ENCODE data around the gene MDGA2.
"Not testable (repeated sequence)": the region's sequence is repeated elsewhere in the genome, so short reads cannot be mapped to it uniquely, and the experiment has no call there.

Gene MDGA2

GRCh38 chr14:47297374-47297773 is 378.0 kb downstream of the MDGA2 start:
- Histone ChIP-seq H3K4me3 (no peak overlapping the region), H3K27ac (no peak overlapping the region), H3K4me1 (no peaks in the 10 kb centered on the region), H3K9me3 (replicated peaks in 1 of 11) (no peaks in the 10 kb centered on the region), H3K27me3 (no peaks in the 10 kb centered on the region), H4K20me1 (no peaks in the 10 kb centered on the region), H3K4me2 (no peak overlapping the region), H3K9ac (no peak overlapping the region), H3K36me3 (no peaks in the 10 kb centered on the region)
- TF ChIP-seq Cebpa-rat (IDR thresholded peaks at IDR 0.05): no peak

DNA sequence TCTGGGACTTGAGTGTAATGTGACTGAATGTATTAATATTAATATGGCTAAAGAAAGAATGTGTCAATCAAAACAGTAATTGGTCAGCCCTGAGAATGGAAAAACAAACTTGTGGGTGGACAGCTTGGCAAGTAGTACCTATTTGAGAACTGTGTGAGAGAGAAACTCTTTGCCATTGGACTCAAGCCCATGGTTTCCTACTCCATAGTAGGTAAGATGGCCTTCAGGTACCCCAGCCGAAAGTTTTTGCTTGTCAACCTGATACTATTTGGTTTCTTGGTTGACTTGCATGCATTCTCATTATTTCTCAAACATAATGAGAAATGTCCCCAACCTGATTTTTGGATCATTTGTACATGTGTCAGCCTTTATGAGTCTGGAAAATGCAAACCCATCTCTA is 391.1 kb downstream of the MDGA2 start:
- Histone ChIP-seq H3K27ac (no peak overlapping the region), H3K9me3 (replicated peaks in 1 of 11) (no peaks in the 10 kb centered on the region), H4K20me1 (no peaks in the 10 kb centered on the region), H3K36me3 (no peaks in the 10 kb centered on the region), H3K9ac (no peak overlapping the region), H3K4me2 (no peak overlapping the region), H3K4me1 (no peaks in the 10 kb centered on the region), H3K27me3 (no peaks in the 10 kb centered on the region), H3K4me3 (no peak overlapping the region)
- TF ChIP-seq Cebpa-rat (IDR thresholded peaks at IDR 0.05): no peak

GRCh38 chr14:47281761-47282160 is 393.6 kb downstream of the MDGA2 start:
- not testable (repeated sequence) for H3K27ac ChIP-seq; H3K9ac ChIP-seq; H3K36me3 ChIP-seq; H3K4me3 ChIP-seq; H3K27me3 ChIP-seq; H3K4me1 ChIP-seq; H3K9me3 ChIP-seq (replicated peaks in 1 of 11); H3K4me2 ChIP-seq; H4K20me1 ChIP-seq

DNA sequence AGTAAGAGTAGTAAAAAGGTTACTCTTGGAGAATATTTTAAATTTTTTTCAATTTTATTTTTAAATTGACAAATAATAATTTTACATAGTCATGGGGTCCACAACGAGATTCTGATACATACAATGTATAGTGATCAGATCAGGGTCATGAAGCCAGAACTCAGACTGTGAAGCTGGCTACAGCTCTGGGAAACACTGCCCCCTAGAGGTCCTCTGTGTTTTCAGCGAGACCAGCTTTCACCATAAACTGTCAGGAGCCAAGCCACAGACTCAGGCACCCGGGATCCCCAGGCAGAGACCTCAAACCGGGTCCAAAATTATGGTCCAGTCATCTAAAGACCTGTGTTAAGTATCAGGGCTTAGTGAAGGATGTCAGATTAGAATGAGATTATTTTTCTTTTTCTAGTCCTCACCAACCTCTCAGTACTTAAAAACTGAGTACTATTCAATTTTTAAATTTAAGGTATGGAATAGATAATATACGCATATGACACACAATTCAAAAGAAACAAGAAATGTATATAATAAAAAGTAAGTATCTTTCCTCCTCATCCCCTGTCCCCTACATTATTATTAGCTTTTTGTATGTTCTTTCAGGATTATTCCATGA is 397.1 kb downstream of the MDGA2 start:
- Histone ChIP-seq H3K4me2 (no peak overlapping the region), H3K36me3 (no peaks in the 10 kb centered on the region), H3K4me1 (peaks cover 0 to 7% (median 0%) of the 10 kb centered on the region in 10 experiments; a peak in 4 of 20 replicates), H3K27ac (no peak overlapping the region), H3K27me3 (no peaks in the 10 kb centered on the region), H3K9ac (no peak overlapping the region), H3K4me3 (no peak overlapping the region), H4K20me1 (no peaks in the 10 kb centered on the region), H3K9me3 (replicated peaks in 1 of 11) (no peaks in the 10 kb centered on the region)
- TF ChIP-seq Cebpa-rat (IDR thresholded peaks at IDR 0.05): no peak

DNA sequence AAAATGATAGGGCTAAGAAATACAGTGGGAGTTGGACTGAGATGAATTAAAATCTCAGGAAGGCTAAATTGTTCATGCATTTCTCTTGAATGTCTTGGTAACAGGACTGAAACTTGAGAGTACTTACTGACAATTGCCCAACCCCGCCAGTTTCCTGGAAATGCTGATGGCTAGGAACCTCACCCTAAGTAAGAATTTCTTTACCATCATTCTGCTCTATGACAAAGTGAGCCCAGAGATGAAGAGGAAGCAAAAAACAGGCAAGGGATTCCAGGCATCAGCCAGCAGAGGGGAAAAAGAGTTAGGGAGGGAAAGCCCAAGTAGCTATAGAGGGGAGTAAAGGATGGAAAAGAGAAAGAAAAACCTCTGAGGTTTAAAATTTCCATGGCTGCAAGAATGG is 397.7 kb downstream of the MDGA2 start:
- Histone ChIP-seq H3K9ac (no peak overlapping the region), H3K27ac (no peak overlapping the region), H4K20me1 (no peaks in the 10 kb centered on the region), H3K36me3 (no peaks in the 10 kb centered on the region), H3K4me1 (peaks cover 0 to 7% (median 0%) of the 10 kb centered on the region in 10 experiments; a peak in 4 of 20 replicates), H3K4me3 (no peak overlapping the region), H3K4me2 (peak overlapping the region in 2 of 11 experiments; percentile 30 to 59; a peak in 4 of 22 replicates), H3K27me3 (no peaks in the 10 kb centered on the region), H3K9me3 (replicated peaks in 1 of 11) (no peaks in the 10 kb centered on the region)
- TF ChIP-seq Cebpa-rat (IDR thresholded peaks at IDR 0.05): no peak

GRCh38 chr14:47276931-47277330 is 398.5 kb downstream of the MDGA2 start:
- TF ChIP-seq Cebpa-rat (IDR thresholded peaks at IDR 0.05): no peak
- H3K9me3 ChIP-seq (replicated peaks in 1 of 11): no peaks in the 10 kb centered on the region

DNA sequence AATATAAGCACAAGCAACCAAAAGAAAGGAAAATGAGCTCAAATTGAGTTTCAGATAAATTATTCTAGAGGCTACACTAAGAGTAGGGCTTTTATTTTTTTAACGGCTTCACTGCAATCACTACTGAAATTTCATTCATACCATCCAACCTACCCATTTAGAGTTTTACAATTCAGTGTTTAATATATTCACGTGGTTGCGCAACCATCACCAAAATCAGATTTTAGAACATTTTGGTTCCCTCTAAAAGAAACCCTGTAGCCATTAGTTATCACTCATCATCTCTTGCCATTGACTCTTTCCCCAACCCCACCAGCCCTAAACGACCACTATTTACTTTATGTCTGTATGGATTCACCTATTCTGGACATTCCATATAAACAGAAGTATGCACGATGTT is 401.5 kb downstream of the MDGA2 start:
- Histone ChIP-seq H3K27me3 (no peaks in the 10 kb centered on the region), H3K4me2 (no peak overlapping the region), H3K27ac (no peak overlapping the region), H4K20me1 (no peaks in the 10 kb centered on the region), H3K4me1 (peaks cover 0 to 7% (median 0%) of the 10 kb centered on the region in 10 experiments; a peak in 4 of 20 replicates), H3K9me3 (replicated peaks in 1 of 11) (no peaks in the 10 kb centered on the region), H3K36me3 (no peaks in the 10 kb centered on the region), H3K4me3 (no peak overlapping the region), H3K9ac (no peak overlapping the region)
- no peak for TF ChIP-seq Cebpa-rat (IDR thresholded peaks at IDR 0.05)

More at GRCh38 chr14:47276931-47277330, 398.5 kb downstream of the MDGA2 start:
- Histone ChIP-seq H4K20me1 (no peaks in the 10 kb centered on the region), H3K4me3 (no peak overlapping the region), H3K36me3 (no peaks in the 10 kb centered on the region), H3K27ac (no peak overlapping the region), H3K4me1 (peaks cover 0 to 7% (median 0%) of the 10 kb centered on the region in 10 experiments; a peak in 4 of 20 replicates), H3K27me3 (no peaks in the 10 kb centered on the region), H3K9ac (no peak overlapping the region), H3K4me2 (no peak overlapping the region)

- Histone ChIP-seq H4K20me1 (no peaks in the 10 kb centered on the region), H3K27ac (no peak overlapping the region), H3K9ac (no peak overlapping the region), H3K4me2 (no peak overlapping the region), H3K9me3 (replicated peaks in 1 of 11) (no peaks in the 10 kb centered on the region), H3K4me1 (no peaks in the 10 kb centered on the region), H3K4me3 (no peak overlapping the region), H3K27me3 (no peaks in the 10 kb centered on the region), H3K36me3 (no peaks in the 10 kb centered on the region)
- no peak for TF ChIP-seq Cebpa-rat (IDR thresholded peaks at IDR 0.05)
Observed at GRCh38 chr14:47270715-47271114, 404.7 kb downstream of the MDGA2 start.

GRCh38 chr14:47269756-47270492 is 405.5 kb downstream of the MDGA2 start:
- Histone ChIP-seq H3K36me3 (no peaks in the 10 kb centered on the region), H3K4me2 (no peak overlapping the region), H3K9me3 (replicated peaks in 1 of 11) (no peaks in the 10 kb centered on the region), H3K4me1 (no peaks in the 10 kb centered on the region), H3K4me3 (no peak overlapping the region), H4K20me1 (no peaks in the 10 kb centered on the region), H3K27me3 (no peaks in the 10 kb centered on the region), H3K27ac (no peak overlapping the region), H3K9ac (no peak overlapping the region)
- TF ChIP-seq Cebpa-rat (IDR thresholded peaks at IDR 0.05): no peak

GRCh38 chr14:47264842-47265241 is 410.6 kb downstream of the MDGA2 start:
- no peaks in the 10 kb centered on the region for H3K36me3 ChIP-seq
- H3K9me3 ChIP-seq (replicated peaks in 1 of 11): no peaks in the 10 kb centered on the region
- no peak overlapping the region for H3K4me3 ChIP-seq
- H3K27me3 ChIP-seq: no peaks in the 10 kb centered on the region
- no peak for TF ChIP-seq Cebpa-rat (IDR thresholded peaks at IDR 0.05)
- no peak overlapping the region for H3K4me2 ChIP-seq
- H3K9ac ChIP-seq: no peak overlapping the region
- no peaks in the 10 kb centered on the region for H4K20me1 ChIP-seq
- H3K4me1 ChIP-seq: no peaks in the 10 kb centered on the region
- H3K27ac ChIP-seq: no peak overlapping the region
